GF-D8 (cell line): ENCODE data around the gene USP24.

Source experiments
- DNase-seq: peaks from one replicate; lab custom pipeline; 2025; lab: John Stamatoyannopoulos, UW

Gene USP24

DNA sequence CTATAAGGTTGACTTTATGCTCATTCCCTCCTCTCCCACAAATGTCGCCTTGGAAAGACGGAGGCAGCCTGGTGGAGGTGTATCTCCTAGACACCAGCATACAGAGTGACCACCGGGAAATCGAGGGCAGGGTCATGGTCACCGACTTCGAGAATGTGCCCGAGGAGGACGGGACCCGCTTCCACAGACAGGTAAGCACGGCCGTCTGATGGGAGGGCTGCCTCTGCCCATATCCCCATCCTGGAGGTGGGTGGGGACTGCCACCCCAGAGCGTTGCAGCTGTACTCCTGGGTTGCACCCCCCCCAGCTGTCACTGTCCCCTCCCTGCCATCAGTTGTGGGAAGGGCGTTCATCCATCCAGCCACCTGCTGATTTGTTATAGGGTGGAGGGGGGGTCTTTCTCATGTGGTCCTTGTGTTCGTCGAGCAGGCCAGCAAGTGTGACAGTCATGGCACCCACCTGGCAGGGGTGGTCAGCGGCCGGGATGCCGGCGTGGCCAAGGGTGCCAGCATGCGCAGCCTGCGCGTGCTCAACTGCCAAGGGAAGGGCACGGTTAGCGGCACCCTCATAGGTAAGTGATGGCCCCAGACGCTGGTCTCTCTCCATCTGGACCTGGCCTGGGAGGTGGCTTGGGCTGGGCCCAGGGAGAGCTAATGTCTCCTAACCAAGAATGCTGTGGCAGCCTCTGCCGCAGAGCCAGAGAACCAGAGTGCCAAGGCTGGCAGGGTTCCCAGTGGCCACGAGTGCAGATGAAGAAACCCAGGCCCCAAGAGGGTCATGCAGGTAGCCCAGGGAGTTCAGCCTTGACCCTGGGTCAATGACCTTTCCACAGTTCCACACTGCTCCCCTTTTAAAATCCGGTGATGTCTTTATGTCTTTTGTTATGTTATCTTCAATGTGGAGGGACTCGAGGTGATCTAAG, 162.7 kb downstream of the USP24 start:
- no peak for DNase-seq

- no peak for DNase-seq
Measured at GRCh38 chr1:55051621-55052020, 163.5 kb downstream of the USP24 start.

GRCh38 chr1:55051169-55051568, 164.0 kb downstream of the USP24 start:
- no peak for DNase-seq

- DNase-seq, result no peak
Measured at GRCh38 chr1:55050283-55050682, 164.9 kb downstream of the USP24 start.

- DNase-seq, result no peak
Measured at GRCh38 chr1:55049914-55050278, 165.3 kb downstream of the USP24 start.

DNA sequence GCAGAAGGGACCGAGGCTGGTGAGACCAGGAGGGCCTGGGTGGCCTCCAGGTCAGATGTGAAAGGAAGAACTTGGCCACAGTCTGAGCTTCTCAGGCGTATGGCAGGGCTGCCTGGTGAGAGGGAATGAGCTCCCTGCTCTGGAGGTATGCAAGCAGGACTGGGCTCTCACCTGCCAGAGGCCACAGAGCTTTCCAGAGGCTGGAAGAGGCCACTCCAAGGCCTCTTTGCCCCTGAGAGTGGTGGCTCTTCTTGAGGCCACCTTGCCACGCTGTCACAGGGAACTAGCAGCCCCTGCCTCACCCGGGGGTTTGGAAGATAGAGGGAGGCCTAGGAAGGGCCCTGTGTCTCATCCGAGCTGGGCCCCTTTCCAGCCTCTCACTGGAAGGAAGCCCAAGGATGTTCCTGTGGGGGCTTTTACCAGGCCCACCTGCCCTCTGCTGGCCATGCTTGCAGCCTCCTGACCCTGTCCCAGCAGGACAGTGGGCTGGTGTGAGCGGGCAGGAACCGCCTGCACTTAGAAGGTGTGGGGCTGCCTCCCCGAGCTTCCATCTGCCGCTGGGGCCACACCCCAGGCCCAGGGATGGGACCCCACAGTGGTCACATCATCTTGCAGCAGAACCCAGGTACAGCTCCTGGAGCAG, 165.8 kb downstream of the USP24 start:
- DNase-seq, result no peak

GRCh38 chr1:55048453-55049270, 166.5 kb downstream of the USP24 start:
- no peak for DNase-seq

GRCh38 chr1:55047611-55048010, 167.6 kb downstream of the USP24 start:
- DNase-seq, result no peak

GRCh38 chr1:55046871-55047270, 168.3 kb downstream of the USP24 start:
- no peak for DNase-seq

- DNase-seq, result no peak
Measured at GRCh38 chr1:55045430-55045829, 169.7 kb downstream of the USP24 start.

GRCh38 chr1:55044617-55045397, 170.4 kb downstream of the USP24 start:
- no peak for DNase-seq

- DNase-seq, result no peak
Measured at GRCh38 chr1:55043726-55044125, 171.4 kb downstream of the USP24 start.

DNA sequence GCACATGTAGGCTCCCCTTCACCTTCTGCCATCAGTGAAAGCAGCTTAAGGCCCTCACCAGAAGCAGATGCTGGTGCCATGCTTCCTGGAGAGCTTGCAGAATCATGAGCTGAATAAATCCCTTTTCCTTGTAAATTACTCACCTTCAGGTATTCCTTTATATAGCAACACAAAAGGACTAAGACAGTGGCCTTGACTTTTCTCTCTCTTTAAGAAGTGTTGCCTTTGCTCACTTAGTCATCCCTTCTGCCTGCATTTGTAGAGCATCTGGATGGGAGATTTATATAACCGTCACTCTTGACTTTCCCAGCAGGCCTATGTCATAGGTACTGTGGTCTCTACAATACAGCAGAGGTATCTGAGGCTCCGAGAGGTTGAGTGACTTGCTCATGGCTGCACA, 172.2 kb downstream of the USP24 start:
- no peak for DNase-seq

DNA sequence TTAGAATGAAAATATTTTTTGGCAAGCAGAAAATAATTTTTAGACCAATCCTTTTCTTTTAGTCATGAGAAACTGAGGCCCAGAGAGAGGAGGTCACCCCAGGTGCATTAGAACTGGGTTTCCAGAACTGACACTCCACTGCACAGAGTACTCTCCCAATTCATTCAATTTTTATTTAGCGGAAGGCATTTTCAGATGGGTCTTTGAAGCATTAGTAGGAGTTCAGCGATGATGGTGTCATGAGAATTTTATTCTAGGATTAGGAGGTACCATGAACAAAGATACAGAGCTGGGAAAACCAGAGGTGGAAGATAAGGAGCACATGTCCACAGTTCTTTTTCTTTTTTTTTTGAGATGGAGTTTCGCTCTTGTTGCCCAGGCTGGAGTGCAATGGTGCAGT, 173.6 kb downstream of the USP24 start:
- DNase-seq, result no peak

- no peak for DNase-seq
Measured at GRCh38 chr1:55040933-55041494, 174.2 kb downstream of the USP24 start.

DNA sequence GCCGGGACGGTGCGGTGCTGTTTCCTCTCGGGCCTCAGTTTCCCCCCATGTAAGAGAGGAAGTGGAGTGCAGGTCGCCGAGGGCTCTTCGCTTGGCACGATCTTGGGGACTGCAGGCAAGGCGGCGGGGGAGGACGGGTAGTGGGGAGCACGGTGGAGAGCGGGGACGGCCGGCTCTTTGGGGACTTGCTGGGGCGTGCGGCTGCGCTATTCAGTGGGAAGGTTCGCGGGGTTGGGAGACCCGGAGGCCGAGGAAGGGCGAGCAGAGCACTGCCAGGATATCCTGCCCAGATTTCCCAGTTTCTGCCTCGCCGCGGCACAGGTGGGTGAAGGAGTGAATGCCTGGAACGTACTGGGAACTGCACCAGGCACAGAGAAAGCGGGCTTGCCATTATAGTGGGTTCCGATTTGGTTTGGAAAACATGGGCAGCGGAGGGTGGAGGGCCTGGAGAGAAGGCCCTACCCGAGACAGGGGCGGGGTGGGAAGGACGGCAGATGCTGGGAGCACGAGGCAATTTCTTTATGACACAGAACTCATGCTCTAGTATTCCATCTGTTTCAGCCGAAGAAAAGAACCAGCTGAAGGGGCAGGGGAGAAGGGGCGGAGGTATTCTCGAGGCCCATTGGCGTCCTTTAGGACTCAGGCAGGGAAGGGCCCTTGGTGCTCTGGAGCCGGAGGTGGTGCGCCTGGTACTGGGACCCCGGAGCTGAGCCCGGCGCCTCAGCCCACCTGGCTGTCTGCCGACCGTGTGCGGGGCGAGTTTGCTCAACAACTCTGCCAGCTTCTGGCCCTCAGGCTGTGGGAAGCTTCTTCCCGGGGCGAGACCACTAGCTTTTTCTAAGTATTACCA, 174.9 kb downstream of the USP24 start:
- no peak for DNase-seq

- DNase-seq, result no peak
Measured at GRCh38 chr1:55039342-55040082, 175.7 kb downstream of the USP24 start, which contains the start of gene PCSK9. Gene PCSK9 (plus strand): TSS chr1:55039548. CDS start chr1:55039838, 290 bp downstream.

DNA sequence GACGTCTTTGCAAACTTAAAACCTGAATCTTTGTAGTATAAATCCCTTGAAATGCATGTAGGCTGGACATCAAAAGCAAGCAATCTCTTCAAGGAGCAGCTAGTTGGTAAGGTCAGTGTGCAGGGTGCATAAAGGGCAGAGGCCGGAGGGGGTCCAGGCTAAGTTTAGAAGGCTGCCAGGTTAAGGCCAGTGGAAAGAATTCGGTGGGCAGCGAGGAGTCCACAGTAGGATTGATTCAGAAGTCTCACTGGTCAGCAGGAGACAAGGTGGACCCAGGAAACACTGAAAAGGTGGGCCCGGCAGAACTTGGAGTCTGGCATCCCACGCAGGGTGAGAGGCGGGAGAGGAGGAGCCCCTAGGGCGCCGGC, 176.2 kb downstream of the USP24 start:
- no peak for DNase-seq

DNA sequence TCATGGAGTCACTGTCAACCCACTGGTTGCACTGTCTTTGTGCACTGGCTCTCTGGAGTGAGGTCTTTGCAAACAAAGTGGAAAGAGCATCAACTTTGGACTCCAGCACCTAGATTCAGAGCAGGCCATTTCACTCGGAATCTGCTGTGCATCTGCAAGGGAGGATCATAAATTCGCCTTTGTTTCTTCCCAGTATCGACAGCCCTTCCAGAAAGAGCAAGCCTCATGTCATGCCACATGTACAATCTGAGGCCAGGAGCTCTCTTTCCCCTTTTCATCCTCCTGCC, 176.7 kb downstream of the USP24 start:
- DNase-seq, result no peak
